Measurements from ENCODE around the gene OOEP.

DNA sequence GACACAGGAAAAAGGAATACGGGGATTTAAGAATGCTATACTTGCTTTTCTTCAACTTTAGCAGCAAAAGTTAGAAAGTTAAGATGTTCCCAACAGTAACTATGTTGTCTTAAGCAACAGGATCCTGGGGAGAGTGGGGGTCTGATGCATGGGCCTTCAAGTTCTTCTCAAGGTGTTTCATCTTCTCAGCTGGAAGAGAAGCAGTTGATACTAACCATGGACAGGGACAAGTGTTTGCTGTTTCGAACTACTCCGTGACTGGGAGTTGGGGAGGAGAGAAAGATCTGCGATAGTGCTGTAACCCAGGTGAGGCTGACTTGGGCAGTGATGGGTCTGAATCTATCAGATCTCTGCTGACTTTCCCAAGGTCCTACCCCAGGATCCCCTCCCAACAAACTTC is 1.0 kb downstream of the OOEP start:
- TF ChIP-seq POLR2A (IDR thresholded peaks at IDR 0.05; ENCODE audit: low read depth, low read length) (no peak), POLR2AphosphoS5 (IDR thresholded peaks at IDR 0.05; ENCODE audit: low read depth, low read length) (no peak), TAF1 (IDR thresholded peaks at IDR 0.05; ENCODE audit: borderline replicate concordance, low read depth, low read length) (no peak)

Data from GM12892 (cell line).